Measurements from ENCODE around the gene EVPL.
A peak's percentile ranks its signal among the peaks of the same experiment; 100 is the strongest.

The EVPL gene

GRCh38 chr17:76017481-76018339, 9.4 kb downstream of the EVPL start:
- Histone ChIP-seq H3K9me3 (ENCODE audit: severe bottlenecking) (no peaks in the 10 kb centered on the region), H3K36me3 (peaks cover 4% of the 10 kb centered on the region; the same call in 1 of the 2 replicates), H3K4me3 (ENCODE audit: low read depth, low read length) (no peak overlapping the region), H3K27ac (no peak overlapping the region), H3K27me3 (ENCODE audit: insufficient read depth, low read depth, severe bottlenecking) (no peaks in the 10 kb centered on the region)
- no peak for DNase-seq
- no peak for TF ChIP-seq CTCF (IDR thresholded peaks at IDR 0.05; ENCODE audit: low read depth, low read length)

- Histone ChIP-seq H3K4me3 (ENCODE audit: low read depth, low read length) (no peak overlapping the region), H3K9me3 (ENCODE audit: severe bottlenecking) (no peaks in the 10 kb centered on the region)
- TF ChIP-seq CTCF (IDR thresholded peaks at IDR 0.05; ENCODE audit: low read depth, low read length) = no peak
Observed at GRCh38 chr17:76014925-76015261, 12.2 kb downstream of the EVPL start.

GRCh38 chr17:76014100-76014924, 12.8 kb downstream of the EVPL start:
- peak; percentile 89 for DNase-seq
- no peak overlapping the region for H3K4me3 ChIP-seq (ENCODE audit: low read depth, low read length)
- H3K27ac ChIP-seq = no peak overlapping the region
- no peaks in the 10 kb centered on the region for H3K27me3 ChIP-seq (ENCODE audit: insufficient read depth, low read depth, severe bottlenecking)
- no peaks in the 10 kb centered on the region for H3K9me3 ChIP-seq (ENCODE audit: severe bottlenecking)
- H3K36me3 ChIP-seq = peaks cover 6% of the 10 kb centered on the region
- peak; percentile 99 for TF ChIP-seq CTCF (IDR thresholded peaks at IDR 0.05; ENCODE audit: low read depth, low read length)

More at GRCh38 chr17:76014925-76015261, 12.2 kb downstream of the EVPL start:
- peaks cover 7% of the 10 kb centered on the region for H3K36me3 ChIP-seq
- no peak overlapping the region for H3K27ac ChIP-seq
- H3K27me3 ChIP-seq (ENCODE audit: insufficient read depth, low read depth, severe bottlenecking) = no peaks in the 10 kb centered on the region
- no peak for DNase-seq

- Histone ChIP-seq H3K27me3 (ENCODE audit: insufficient read depth, low read depth, severe bottlenecking) (no peaks in the 10 kb centered on the region), H3K27ac (no peak overlapping the region), H3K9me3 (ENCODE audit: severe bottlenecking) (no peaks in the 10 kb centered on the region), H3K4me3 (ENCODE audit: low read depth, low read length) (no peak overlapping the region), H3K36me3 (peaks cover 3% of the 10 kb centered on the region)
- no peak for TF ChIP-seq CTCF (IDR thresholded peaks at IDR 0.05; ENCODE audit: low read depth, low read length)
- no peak for DNase-seq
Observed at GRCh38 chr17:76013377-76013932, 13.7 kb downstream of the EVPL start.

- no peaks in the 10 kb centered on the region for H3K9me3 ChIP-seq (ENCODE audit: severe bottlenecking)
- TF ChIP-seq CTCF (IDR thresholded peaks at IDR 0.05; ENCODE audit: low read depth, low read length) = no peak
- H3K36me3 ChIP-seq = peaks cover 10% of the 10 kb centered on the region
- H3K27me3 ChIP-seq (ENCODE audit: insufficient read depth, low read depth, severe bottlenecking) = no peaks in the 10 kb centered on the region
- H3K27ac ChIP-seq = no peak overlapping the region
- H3K4me3 ChIP-seq (ENCODE audit: low read depth, low read length) = no peak overlapping the region
- no peak for DNase-seq
Observed at GRCh38 chr17:76011951-76012350, 15.2 kb downstream of the EVPL start.

Measured in WERI-Rb-1 (cell line).